CD4-positive, alpha-beta T cell treated with Interleukin-15 for 4 hours (primary cell): ENCODE data around the gene UGGT2.

Experiments
- DNase-seq: peaks from one replicate; pipeline ENCODE4 v3.0.0-alpha.2; 2020; ENCODE audit warnings: low spot score

Gene UGGT2, protein sequence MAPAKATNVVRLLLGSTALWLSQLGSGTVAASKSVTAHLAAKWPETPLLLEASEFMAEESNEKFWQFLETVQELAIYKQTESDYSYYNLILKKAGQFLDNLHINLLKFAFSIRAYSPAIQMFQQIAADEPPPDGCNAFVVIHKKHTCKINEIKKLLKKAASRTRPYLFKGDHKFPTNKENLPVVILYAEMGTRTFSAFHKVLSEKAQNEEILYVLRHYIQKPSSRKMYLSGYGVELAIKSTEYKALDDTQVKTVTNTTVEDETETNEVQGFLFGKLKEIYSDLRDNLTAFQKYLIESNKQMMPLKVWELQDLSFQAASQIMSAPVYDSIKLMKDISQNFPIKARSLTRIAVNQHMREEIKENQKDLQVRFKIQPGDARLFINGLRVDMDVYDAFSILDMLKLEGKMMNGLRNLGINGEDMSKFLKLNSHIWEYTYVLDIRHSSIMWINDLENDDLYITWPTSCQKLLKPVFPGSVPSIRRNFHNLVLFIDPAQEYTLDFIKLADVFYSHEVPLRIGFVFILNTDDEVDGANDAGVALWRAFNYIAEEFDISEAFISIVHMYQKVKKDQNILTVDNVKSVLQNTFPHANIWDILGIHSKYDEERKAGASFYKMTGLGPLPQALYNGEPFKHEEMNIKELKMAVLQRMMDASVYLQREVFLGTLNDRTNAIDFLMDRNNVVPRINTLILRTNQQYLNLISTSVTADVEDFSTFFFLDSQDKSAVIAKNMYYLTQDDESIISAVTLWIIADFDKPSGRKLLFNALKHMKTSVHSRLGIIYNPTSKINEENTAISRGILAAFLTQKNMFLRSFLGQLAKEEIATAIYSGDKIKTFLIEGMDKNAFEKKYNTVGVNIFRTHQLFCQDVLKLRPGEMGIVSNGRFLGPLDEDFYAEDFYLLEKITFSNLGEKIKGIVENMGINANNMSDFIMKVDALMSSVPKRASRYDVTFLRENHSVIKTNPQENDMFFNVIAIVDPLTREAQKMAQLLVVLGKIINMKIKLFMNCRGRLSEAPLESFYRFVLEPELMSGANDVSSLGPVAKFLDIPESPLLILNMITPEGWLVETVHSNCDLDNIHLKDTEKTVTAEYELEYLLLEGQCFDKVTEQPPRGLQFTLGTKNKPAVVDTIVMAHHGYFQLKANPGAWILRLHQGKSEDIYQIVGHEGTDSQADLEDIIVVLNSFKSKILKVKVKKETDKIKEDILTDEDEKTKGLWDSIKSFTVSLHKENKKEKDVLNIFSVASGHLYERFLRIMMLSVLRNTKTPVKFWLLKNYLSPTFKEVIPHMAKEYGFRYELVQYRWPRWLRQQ (N-terminal part only)

GRCh38 chr13:96053003-96053703, at the start of gene UGGT2:
Gene UGGT2, minus strand, starts transcription at chr13:96053401. Its CDS starts 89 bp downstream, at chr13:96053312.
- DNase-seq, result peak; percentile 0

DNA sequence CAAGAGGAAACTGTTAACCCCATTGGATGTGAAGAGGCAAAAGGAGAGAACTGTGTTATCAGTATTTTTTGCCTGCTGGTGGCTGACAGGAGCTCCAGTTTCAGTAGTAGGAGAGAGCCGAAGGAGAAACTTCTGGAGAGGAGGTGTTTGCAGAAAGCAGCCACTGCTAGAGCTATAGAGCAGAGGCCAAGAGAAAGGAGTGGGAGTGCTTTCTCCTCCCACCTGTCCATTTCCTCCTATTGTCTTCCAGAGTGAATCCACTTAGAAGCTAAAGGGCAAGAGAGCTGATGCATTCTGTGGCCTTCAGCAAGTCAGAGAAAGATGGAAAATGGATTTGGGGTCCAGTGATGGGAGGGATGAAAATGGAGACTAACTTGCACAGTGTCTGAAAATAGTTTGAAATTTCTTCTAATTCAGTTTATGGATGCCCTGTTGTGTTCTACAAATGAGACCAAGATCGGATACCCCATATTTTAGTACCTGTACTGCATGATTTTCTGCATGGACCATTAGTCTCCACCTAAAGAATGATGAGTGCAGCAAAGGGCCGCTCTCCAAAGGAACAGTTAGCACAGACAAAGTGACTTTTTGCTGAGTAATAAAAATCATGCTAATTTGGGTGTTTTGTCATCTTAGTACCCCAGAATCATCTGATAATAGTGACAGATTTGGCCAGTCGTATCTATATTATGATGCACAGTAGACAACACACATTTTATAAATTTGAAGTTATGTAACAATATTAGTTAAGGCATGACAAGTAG, 47.4 kb upstream of the UGGT2 start:
- no peak for DNase-seq

GRCh38 chr13:96093296-96094006, 40.2 kb upstream of the UGGT2 start:
- no peak for DNase-seq

DNA sequence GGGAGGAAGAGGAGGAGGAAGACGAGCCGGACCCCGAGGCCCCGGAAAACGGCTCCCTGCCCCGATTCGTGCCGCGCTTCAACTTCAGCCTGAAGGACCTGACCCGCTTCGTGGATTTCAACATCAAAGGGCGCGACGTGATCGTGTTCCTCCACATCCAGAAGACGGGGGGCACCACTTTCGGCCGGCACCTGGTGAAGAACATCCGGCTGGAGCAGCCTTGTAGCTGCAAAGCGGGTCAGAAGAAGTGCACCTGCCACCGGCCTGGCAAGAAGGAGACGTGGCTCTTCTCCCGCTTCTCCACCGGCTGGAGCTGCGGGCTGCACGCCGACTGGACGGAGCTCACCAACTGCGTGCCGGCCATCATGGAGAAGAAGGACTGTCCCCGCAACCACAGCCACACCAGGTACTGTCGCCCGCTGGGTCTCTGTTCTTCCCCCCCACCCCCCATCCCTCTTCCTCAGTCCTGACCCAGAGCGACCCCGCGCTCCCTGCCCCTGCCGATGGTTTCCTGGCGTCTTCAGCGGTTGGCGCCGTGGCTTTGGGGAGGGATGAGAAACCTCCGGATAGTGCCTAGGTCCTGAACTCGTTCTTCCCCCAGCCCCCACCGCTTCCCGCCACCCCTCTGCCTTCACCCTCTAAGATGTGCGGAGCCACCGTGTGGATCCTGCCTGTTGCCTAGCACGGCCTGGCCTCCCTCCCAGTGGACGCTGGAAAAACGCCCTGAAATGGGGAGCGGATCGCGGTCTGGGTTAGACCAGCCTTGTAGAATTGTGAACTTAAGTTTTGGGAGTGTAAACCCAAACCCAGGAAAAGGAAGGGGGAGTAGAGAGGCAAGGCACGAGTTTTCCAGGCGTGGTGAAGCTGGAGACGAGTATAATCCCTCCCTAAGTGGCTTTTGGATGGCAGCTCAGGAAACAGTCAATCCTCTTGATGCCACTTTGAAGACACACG, 38.2 kb upstream of the UGGT2 start:
- DNase-seq, result no peak

DNA sequence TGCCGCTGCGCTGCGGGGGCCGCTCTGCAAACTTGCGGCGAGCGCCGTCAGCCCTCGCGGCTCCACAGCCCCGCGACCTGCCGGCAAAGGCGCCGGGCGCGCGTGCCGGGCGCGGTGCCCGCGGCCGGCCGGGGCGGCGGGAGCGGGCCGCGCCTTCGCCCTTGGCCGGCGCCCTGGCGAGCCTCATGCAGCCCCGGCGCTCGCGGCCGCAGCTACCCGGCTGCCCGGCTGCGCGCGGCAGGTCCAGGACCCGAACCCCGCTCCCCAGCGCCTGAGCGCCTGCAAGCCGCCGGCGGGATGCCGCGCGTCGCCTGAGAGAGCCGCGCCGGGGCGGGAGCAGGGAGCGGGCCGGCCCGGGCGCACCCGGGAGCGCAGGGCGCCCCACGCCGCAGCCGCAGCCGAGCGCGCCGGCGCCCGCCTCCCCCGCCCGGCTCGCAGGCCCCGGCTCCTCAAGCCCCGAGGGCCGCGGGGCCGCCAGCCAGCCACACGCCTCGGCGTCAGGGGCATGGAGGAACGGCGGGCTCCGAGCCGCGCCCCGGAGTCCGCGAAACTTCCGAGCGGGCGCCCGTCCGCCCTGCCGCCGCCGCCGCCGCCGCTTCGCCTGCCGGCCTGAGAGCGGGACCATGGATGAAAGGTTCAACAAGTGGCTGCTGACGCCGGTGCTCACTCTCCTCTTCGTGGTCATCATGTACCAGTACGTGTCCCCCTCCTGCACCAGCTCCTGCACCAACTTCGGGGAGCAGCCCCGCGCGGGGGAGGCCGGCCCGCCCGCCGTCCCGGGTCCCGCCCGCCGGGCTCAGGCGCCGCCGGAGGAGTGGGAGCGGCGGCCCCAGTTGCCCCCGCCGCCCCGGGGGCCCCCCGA, 37.3 kb upstream of the UGGT2 start:
- DNase-seq, result no peak

- no peak for DNase-seq
Observed at GRCh38 chr13:96089749-96090239, 36.6 kb upstream of the UGGT2 start, which contains the start of gene HS6ST3. Gene HS6ST3, plus strand, starts transcription at chr13:96090107.

DNA sequence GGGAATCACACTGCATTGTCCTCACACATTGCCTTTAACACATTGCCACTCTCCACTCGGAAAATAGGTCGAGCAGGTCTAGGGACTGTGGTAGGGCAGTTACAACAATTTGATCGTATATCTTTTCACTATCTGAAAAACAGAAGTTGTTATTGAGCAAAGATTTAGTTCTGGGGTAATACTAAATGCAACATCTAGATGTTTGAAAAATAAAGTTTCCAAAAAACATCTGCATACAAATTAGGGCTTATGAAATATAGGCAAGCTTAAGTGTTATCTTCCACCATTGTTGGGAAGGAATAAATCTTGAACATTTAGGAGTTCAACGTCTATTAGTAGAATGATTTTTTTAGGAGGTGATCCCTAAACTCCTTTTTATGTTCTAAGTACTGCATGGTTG, 35.9 kb upstream of the UGGT2 start:
- DNase-seq, result no peak

GRCh38 chr13:96086736-96087135, 33.5 kb upstream of the UGGT2 start:
- DNase-seq, result no peak

- DNase-seq, result no peak
Observed at GRCh38 chr13:96082640-96083039, 29.4 kb upstream of the UGGT2 start.

DNA sequence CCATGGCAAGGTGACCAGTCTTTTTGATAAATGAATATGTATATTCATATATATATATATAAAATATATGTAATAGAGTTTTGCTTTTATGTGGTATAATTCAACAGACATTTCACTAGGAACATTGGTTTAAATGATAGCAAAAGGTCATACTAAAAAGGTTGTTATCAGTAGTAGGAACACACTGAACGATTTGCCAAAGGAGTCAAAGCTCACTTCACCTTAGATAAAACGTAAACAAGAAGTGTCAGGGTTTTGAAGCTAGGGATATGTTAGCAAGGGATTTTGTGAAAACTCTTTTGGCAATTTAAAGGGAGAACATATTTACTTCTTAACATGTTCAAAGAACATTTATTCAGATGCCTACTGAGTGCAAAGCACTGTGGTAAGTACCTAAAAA, 28.7 kb upstream of the UGGT2 start:
- no peak for DNase-seq

DNA sequence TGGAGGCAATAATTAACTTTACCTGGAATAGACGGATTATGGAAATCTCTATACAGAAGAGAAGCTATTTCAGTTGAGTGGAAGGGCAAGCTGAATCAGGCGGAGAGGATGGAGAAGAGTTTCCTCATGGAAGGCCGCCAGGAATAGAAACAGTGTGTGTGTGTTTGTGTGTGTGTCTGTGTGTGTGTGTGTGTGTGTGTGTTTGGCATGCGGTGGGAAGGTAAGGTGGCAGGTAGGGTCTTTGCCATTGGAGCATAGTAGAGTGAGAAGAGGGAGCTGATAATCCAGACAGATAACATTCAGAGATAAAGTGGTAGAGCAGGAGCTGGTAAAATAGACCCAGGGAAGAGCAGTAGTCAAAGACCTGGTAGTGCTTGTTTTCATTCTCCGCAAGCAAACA, 27.5 kb upstream of the UGGT2 start:
- no peak for DNase-seq

DNA sequence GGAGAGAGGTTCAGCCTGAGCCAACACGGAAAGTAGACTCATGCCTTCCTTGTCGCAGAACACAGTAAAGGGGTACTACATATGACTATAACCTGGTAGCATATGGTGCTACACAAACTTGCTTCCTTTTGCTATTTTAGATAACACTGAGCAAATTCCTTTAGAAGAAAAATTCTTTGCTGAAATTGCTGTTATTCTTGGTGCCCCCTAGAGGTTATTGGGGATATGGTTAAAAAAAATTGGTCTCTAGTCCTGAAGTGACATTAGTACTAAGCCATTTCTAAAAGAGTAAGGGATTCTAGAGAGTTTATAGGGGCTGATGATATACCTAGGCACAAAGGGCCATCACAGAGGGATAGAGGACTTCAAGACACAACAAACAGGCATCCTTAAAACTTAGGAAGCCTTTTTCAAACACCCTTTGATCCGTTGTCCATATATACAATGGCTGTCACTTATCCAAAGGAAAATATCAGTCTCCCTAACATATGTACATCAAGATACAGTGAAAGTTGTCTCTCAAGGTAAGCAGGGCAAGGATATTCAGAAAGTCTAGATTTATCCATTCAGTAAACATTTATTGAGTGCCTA, 22.8 kb upstream of the UGGT2 start:
- DNase-seq, result no peak

GRCh38 chr13:96072392-96072791, 19.2 kb upstream of the UGGT2 start:
- DNase-seq, result no peak

DNA sequence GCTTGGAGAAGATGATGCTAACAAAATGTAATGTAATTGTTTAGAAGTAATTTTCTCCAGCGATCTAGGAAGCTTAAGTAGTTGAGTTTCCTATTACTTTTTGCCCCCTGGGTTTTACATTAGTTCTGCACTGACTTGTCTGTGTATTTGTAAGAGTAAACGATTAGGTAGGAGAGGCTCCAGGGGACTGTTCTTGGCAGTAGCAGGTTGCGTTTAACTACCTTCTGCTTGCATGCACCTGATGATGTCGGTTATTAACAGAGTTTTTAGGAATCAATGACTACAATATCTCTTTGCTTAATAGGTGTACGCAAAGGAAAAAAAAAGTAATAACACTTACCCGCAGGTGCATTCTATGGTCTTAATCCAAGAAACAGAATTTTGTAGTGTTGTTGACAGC, 18.3 kb upstream of the UGGT2 start:
- no peak for DNase-seq

- DNase-seq, result no peak
Observed at GRCh38 chr13:96068729-96069128, 15.5 kb upstream of the UGGT2 start.

- DNase-seq, result no peak
Observed at GRCh38 chr13:96065849-96066248, 12.6 kb upstream of the UGGT2 start.

GRCh38 chr13:96052656-96053002, 572 bp downstream of the UGGT2 start:
- no peak for DNase-seq
